GM18502 (cell line): ENCODE results near the gene CEACAM20.
"Not testable (repeated sequence)": the region's sequence is repeated elsewhere in the genome, so short reads cannot be mapped to it uniquely, and the experiment has no call there.

Experiments used
- ATAC-seq: cut with Tn5 transposase; IDR thresholded peaks from one replicate; pipeline ENCODE4 v1.9.1; 2021; ENCODE audit warnings: mild to moderate bottlenecking; ENCODE audit not compliant: unreplicated experiment, poor library complexity

CEACAM20 gene

GRCh38 chr19:44499559-44499958, 29.9 kb downstream of the CEACAM20 start:
- no peak for ATAC-seq

GRCh38 chr19:44498988-44499387, 30.5 kb downstream of the CEACAM20 start:
- ATAC-seq: no peak

- no peak for ATAC-seq
Measured at GRCh38 chr19:44496711-44497110, 32.8 kb downstream of the CEACAM20 start.

GRCh38 chr19:44476559-44477408, 52.7 kb downstream of the CEACAM20 start:
- ATAC-seq: no peak

- ATAC-seq: not testable (repeated sequence)
Measured at GRCh38 chr19:44468730-44469129, 60.7 kb downstream of the CEACAM20 start.

- ATAC-seq: not testable (repeated sequence)
Measured at GRCh38 chr19:44462600-44463286, 66.7 kb downstream of the CEACAM20 start.
